BLaER1 (cell line): ENCODE measurements around the gene TMEM229B.
A peak's percentile ranks its signal among the peaks of the same experiment; 100 is the strongest.

ENCODE experiments used
- H3K27ac ChIP-seq: shearing (Covaris generic); formaldehyde crosslinking; 2 replicates; pipeline ENCODE4 v1.8.1; 2022
- H3K27me3 ChIP-seq: shearing (Covaris generic); formaldehyde crosslinking; 2 replicates; pipeline ENCODE4 v1.8.1; 2022
- H3K36me3 ChIP-seq: shearing (Covaris generic); formaldehyde crosslinking; 2 replicates; pipeline ENCODE4 v1.8.1; 2022
- H3K4me1 ChIP-seq: shearing (Covaris generic); formaldehyde crosslinking; 2 replicates; pipeline ENCODE4 v1.8.1; 2022
- H3K4me2 ChIP-seq: shearing (Covaris generic); formaldehyde crosslinking; 2 replicates; pipeline ENCODE4 v1.8.1; 2022
- H3K4me3 ChIP-seq: shearing (Covaris generic); formaldehyde crosslinking; 2 replicates; pipeline ENCODE4 v1.8.1; 2022
- H3K9ac ChIP-seq: shearing (Covaris generic); formaldehyde crosslinking; 2 replicates; pipeline ENCODE4 v1.8.1; 2022
- H3K9me3 ChIP-seq: shearing (Covaris generic); formaldehyde crosslinking; 2 replicates; pipeline ENCODE4 v1.8.1; 2022
- H4K20me1 ChIP-seq: shearing (Covaris generic); formaldehyde crosslinking; 2 replicates; pipeline ENCODE4 v1.8.1; 2022
- Cebpa-rat ChIP-seq: shearing (Covaris generic); IDR thresholded peaks from 2 replicates; pipeline ENCODE4 v1.8.1; 2022

Gene TMEM229B

DNA sequence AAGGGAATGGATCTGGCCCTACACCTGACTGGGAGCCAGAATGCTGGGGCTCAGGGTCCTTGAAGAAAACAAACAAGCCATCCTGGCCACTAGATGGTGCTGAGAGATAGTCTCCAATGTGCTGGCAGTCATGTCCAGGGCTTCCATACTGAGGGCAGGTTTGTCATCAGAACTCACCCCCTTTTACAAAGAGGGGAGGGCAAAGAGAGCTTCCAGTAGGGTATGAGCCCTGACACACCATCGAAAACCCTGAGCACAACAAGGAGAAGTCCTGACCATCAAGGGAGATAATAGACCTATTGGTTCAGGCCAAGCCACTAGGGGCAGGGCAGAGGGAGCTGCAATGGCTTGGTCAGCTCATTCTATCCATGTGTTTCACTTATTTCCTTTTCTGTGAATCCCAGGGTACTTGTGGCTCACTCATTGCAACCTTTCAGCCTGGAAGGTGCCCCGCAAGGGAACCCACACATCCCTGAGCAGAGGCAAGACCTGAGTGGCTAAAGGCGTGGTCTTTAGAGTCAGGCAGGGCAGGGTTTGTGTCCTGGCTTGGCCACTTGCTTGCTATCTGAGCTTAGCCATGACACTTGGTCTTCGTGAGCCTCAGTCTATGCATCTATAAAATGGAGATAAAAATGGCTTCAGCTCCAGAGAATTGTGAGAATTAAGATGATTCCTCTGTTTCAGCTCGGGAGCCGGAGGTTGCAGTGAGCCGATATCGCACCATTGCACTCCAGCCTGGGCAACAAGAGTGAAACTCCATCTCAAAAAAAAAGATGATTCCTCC, 38.3 kb upstream of the TMEM229B start:
- Histone ChIP-seq H3K4me3 (no peak overlapping the region), H3K9me3 (no peaks in the 10 kb centered on the region), H3K27ac (no peak overlapping the region), H3K4me1 (peaks cover 8% of the 10 kb centered on the region), H4K20me1 (no peaks in the 10 kb centered on the region), H3K9ac (no peak overlapping the region), H3K36me3 (no peaks in the 10 kb centered on the region), H3K4me2 (no peak overlapping the region), H3K27me3 (peaks cover 2% of the 10 kb centered on the region)
- no peak for TF ChIP-seq Cebpa-rat

GRCh38 chr14:67526181-67526580, 37.7 kb upstream of the TMEM229B start:
- H3K4me3 ChIP-seq: no peak overlapping the region

GRCh38 chr14:67525389-67525788, 36.9 kb upstream of the TMEM229B start:
- no peak for TF ChIP-seq Cebpa-rat
- Histone ChIP-seq H3K9ac (no peak overlapping the region), H3K4me2 (no peak overlapping the region), H3K4me3 (no peak overlapping the region), H3K9me3 (no peaks in the 10 kb centered on the region), H3K27me3 (no peaks in the 10 kb centered on the region), H4K20me1 (no peaks in the 10 kb centered on the region), H3K27ac (no peak overlapping the region), H3K36me3 (no peaks in the 10 kb centered on the region), H3K4me1 (peaks cover 8% of the 10 kb centered on the region)

More at GRCh38 chr14:67526181-67526580, 37.7 kb upstream of the TMEM229B start:
- no peak for TF ChIP-seq Cebpa-rat
- Histone ChIP-seq H3K27me3 (no peaks in the 10 kb centered on the region), H4K20me1 (no peaks in the 10 kb centered on the region), H3K9ac (no peak overlapping the region), H3K4me1 (peaks cover 8% of the 10 kb centered on the region), H3K9me3 (no peaks in the 10 kb centered on the region), H3K36me3 (no peaks in the 10 kb centered on the region), H3K4me2 (no peak overlapping the region), H3K27ac (no peak overlapping the region)

GRCh38 chr14:67524634-67524963, 36.1 kb upstream of the TMEM229B start:
- no peaks in the 10 kb centered on the region for H4K20me1 ChIP-seq
- no peaks in the 10 kb centered on the region for H3K27me3 ChIP-seq
- H3K4me3 ChIP-seq: no peak overlapping the region
- H3K4me1 ChIP-seq: peaks cover 8% of the 10 kb centered on the region
- H3K9me3 ChIP-seq: no peaks in the 10 kb centered on the region
- peak overlapping the region; percentile 10; the same call in 1 of the 2 replicates for H3K4me2 ChIP-seq
- no peak for TF ChIP-seq Cebpa-rat
- H3K9ac ChIP-seq: no peak overlapping the region
- no peaks in the 10 kb centered on the region for H3K36me3 ChIP-seq
- no peak overlapping the region for H3K27ac ChIP-seq

DNA sequence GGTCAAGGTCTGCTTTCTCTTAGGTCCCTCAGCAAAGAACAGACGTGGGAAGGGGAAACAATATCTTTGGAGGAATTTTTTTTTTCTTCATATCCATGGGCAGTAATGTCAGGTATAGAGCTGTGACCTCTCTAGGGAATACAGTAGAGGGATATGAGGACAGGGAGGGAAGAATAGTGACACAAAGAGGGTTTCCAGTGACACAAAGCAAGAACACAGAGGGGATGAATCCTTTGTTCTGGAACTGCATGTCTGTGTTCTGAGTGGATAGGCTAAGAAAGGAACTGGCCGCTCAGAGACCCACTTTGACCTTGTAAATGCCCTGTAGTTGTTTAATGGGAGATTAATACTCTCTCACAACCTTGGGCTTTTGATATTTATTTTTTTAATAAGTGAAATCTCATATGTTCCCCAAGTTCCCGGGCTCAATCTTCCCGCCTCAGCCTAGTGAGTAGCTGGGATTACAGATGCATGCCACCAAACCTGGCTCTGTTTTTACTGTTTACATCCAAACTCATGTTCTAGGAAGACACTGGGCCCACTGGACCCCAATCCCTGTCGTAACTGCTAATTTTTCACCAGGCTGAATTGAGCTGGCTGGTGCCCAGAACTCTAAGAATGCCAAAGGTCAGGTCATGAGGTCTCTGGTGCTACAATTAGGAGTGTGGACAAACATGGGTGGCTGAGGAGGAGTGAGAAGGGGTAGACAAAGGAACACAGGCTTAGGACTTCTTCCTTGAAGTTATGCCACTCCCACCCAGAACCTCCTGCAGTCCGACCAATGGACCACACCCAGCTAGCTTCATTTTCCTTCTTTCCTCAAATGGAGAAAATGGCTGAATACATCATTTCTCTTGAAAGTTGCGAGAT, 35.5 kb upstream of the TMEM229B start:
- Histone ChIP-seq H3K36me3 (no peaks in the 10 kb centered on the region), H3K4me2 (no peak overlapping the region), H3K9ac (no peak overlapping the region), H4K20me1 (no peaks in the 10 kb centered on the region), H3K9me3 (no peaks in the 10 kb centered on the region), H3K27ac (no peak overlapping the region), H3K4me3 (no peak overlapping the region), H3K4me1 (peaks cover 8% of the 10 kb centered on the region), H3K27me3 (no peaks in the 10 kb centered on the region)
- TF ChIP-seq Cebpa-rat: no peak

- no peak overlapping the region for H3K9ac ChIP-seq
- no peak overlapping the region for H3K4me3 ChIP-seq
- H3K4me1 ChIP-seq: peaks cover 8% of the 10 kb centered on the region
- no peak overlapping the region for H3K27ac ChIP-seq
- TF ChIP-seq Cebpa-rat: no peak
- no peaks in the 10 kb centered on the region for H3K27me3 ChIP-seq
- no peaks in the 10 kb centered on the region for H3K36me3 ChIP-seq
- no peaks in the 10 kb centered on the region for H3K9me3 ChIP-seq
- no peaks in the 10 kb centered on the region for H4K20me1 ChIP-seq
- H3K4me2 ChIP-seq: no peak overlapping the region
Observed at GRCh38 chr14:67522270-67522669, 33.7 kb upstream of the TMEM229B start.

GRCh38 chr14:67520482-67520881, 32.0 kb upstream of the TMEM229B start:
- H4K20me1 ChIP-seq: no peaks in the 10 kb centered on the region
- no peak overlapping the region for H3K4me2 ChIP-seq
- H3K4me3 ChIP-seq: no peak overlapping the region
- H3K36me3 ChIP-seq: no peaks in the 10 kb centered on the region
- no peak overlapping the region for H3K27ac ChIP-seq
- no peak overlapping the region for H3K9ac ChIP-seq
- TF ChIP-seq Cebpa-rat: no peak
- peaks cover 12% of the 10 kb centered on the region for H3K27me3 ChIP-seq
- H3K9me3 ChIP-seq: no peaks in the 10 kb centered on the region
- peaks cover 11% of the 10 kb centered on the region for H3K4me1 ChIP-seq

GRCh38 chr14:67519406-67519805, 30.9 kb upstream of the TMEM229B start:
- TF ChIP-seq Cebpa-rat: no peak
- H3K27me3 ChIP-seq: peaks cover 23% of the 10 kb centered on the region

GRCh38 chr14:67517083-67517482, 28.6 kb upstream of the TMEM229B start:
- Histone ChIP-seq H3K27ac (no peak overlapping the region), H3K4me2 (no peak overlapping the region), H3K9me3 (no peaks in the 10 kb centered on the region), H3K9ac (no peak overlapping the region), H3K27me3 (peaks cover 26% of the 10 kb centered on the region), H3K4me1 (peaks cover 12% of the 10 kb centered on the region), H4K20me1 (no peaks in the 10 kb centered on the region), H3K36me3 (no peaks in the 10 kb centered on the region), H3K4me3 (no peak overlapping the region)
- no peak for TF ChIP-seq Cebpa-rat

More at GRCh38 chr14:67519406-67519805, 30.9 kb upstream of the TMEM229B start:
- Histone ChIP-seq H3K4me3 (no peak overlapping the region), H3K36me3 (no peaks in the 10 kb centered on the region), H3K4me2 (no peak overlapping the region), H3K27ac (no peak overlapping the region), H3K9ac (no peak overlapping the region), H3K4me1 (peaks cover 12% of the 10 kb centered on the region), H4K20me1 (no peaks in the 10 kb centered on the region), H3K9me3 (no peaks in the 10 kb centered on the region)

DNA sequence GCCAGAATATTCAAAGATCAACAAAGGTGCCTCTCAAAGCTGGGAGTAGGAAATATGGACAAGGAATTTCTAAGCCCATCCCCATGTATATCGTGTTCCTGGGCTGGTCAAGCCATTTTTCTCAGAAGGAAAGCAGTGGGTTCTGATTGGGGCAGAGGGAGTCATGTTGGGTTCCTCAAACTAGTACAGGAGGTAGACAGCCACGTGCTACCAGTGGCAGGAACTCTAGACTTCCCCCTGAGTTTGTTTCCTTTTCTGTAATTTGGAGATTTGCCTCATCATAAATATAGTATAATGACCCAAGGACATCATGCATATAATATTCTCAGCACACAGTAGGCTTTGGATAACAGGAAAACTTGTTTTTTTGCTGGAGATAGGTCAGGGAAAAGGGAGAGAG, 28.2 kb upstream of the TMEM229B start:
- peaks cover 12% of the 10 kb centered on the region for H3K4me1 ChIP-seq
- no peaks in the 10 kb centered on the region for H3K36me3 ChIP-seq
- no peaks in the 10 kb centered on the region for H3K9me3 ChIP-seq
- H3K9ac ChIP-seq: no peak overlapping the region
- TF ChIP-seq Cebpa-rat: no peak
- H3K4me3 ChIP-seq: no peak overlapping the region
- peaks cover 26% of the 10 kb centered on the region for H3K27me3 ChIP-seq
- no peaks in the 10 kb centered on the region for H4K20me1 ChIP-seq
- H3K4me2 ChIP-seq: no peak overlapping the region
- no peak overlapping the region for H3K27ac ChIP-seq
